SU-DHL-6 (cell line): ENCODE data around the gene TRPM3.

Source experiments
- H2AFZ ChIP-seq: fragments of 200-600 bp; sonication (generic); 2 replicates; pipeline ENCODE4 v1.6.1; 2014; ENCODE audit warnings: low read depth, mild to moderate bottlenecking, moderate library complexity, mixed read lengths, antibody characterized with exemption, low read length; ENCODE audit not compliant: severe bottlenecking
- H3F3A ChIP-seq: fragments of 200-600 bp; shearing (Covaris generic); 2 replicates; pipeline ENCODE4 v1.6.0; 2016; ENCODE audit warnings: antibody characterized with exemption, mild to moderate bottlenecking; ENCODE audit not compliant: insufficient read depth
- H3K27ac ChIP-seq: fragments of 200-600 bp; sonication (generic); 2 replicates; pipeline ENCODE4 v1.5.1; 2016; ENCODE audit warnings: low read depth, mild to moderate bottlenecking, low read length, moderate library complexity, mixed read lengths
- H3K27me3 ChIP-seq: fragments of 200-600 bp; sonication (generic), shearing (Covaris generic); 2 replicates; pipeline ENCODE4 v1.6.0; 2014; ENCODE audit warnings: mild to moderate bottlenecking, low read length
- H3K36me3 ChIP-seq: fragments of 200-600 bp; sonication (generic); 2 replicates; pipeline ENCODE4 v1.6.1; 2014; ENCODE audit warnings: mild to moderate bottlenecking, low read length, mixed read lengths
- H3K4me2 ChIP-seq: fragments of 300-600, 200-600 bp; shearing (Covaris generic), sonication (generic); 2 replicates; pipeline ENCODE4 v1.6.0; 2014; ENCODE audit warnings: low read length, low read depth, mild to moderate bottlenecking; ENCODE audit not compliant: poor library complexity, severe bottlenecking
- H3K4me3 ChIP-seq: fragments of 200-600 bp; sonication (generic); 2 replicates; pipeline ENCODE4 v1.5.1; 2014; ENCODE audit warnings: antibody characterized with exemption, low read length, mild to moderate bottlenecking, mixed read lengths; ENCODE audit not compliant: insufficient read depth, poor library complexity, severe bottlenecking
- H3K79me2 ChIP-seq: fragments of 200-600 bp; sonication (generic); 2 replicates; pipeline ENCODE4 v1.6.1; 2014; ENCODE audit warnings: mild to moderate bottlenecking, low read length, moderate library complexity; ENCODE audit not compliant: insufficient read depth
- H3K9ac ChIP-seq: fragments of 200-600 bp; sonication (generic); 2 replicates; pipeline ENCODE4 v1.7.0; 2014; ENCODE audit warnings: mild to moderate bottlenecking, low read length
- H3K9me2 ChIP-seq: fragments of 200-600 bp; sonication (generic); replicated peaks from 2 replicates; pipeline ENCODE4 v1.6.1; 2014; ENCODE audit warnings: low read length; ENCODE audit not compliant: insufficient read depth
- H3K9me3 ChIP-seq: fragments of 200-600 bp; sonication (generic); 2 replicates; pipeline ENCODE4 v1.6.1; 2014; ENCODE audit warnings: low read length, mixed read lengths; ENCODE audit not compliant: insufficient read depth
- H4K20me1 ChIP-seq: fragments of 200-600 bp; sonication (generic); 2 replicates; pipeline ENCODE4 v1.6.1; 2014; ENCODE audit warnings: low read depth, mild to moderate bottlenecking, antibody characterized with exemption, low read length, moderate library complexity, mixed read lengths
- CTCF ChIP-seq: fragments of 200-600 bp; sonication (generic); IDR thresholded peaks from one replicate; pipeline ENCODE4 v1.5.1; 2017; ENCODE audit warnings: antibody characterized with exemption, mild to moderate bottlenecking, low read length, moderate library complexity; ENCODE audit not compliant: insufficient read depth, poor library complexity, severe bottlenecking
- EZH2phosphoT487 ChIP-seq: fragments of 200-600 bp; sonication (generic), shearing (Covaris generic); conservative IDR thresholded peaks from 2 replicates; pipeline ENCODE4 v1.6.1; 2018; ENCODE audit warnings: mild to moderate bottlenecking, antibody characterized with exemption, low read length, moderate library complexity, mixed read lengths

Gene TRPM3

GRCh38 chr9:70533492-70533891 lies 587.9 kb downstream of the TRPM3 start:
- Histone ChIP-seq H2AFZ (no peak overlapping the region), H3K9me2 (no peaks in the 10 kb centered on the region), H4K20me1 (no peaks in the 10 kb centered on the region), H3F3A (no peaks in the 10 kb centered on the region), H3K4me3 (no peak overlapping the region), H3K79me2 (no peaks in the 10 kb centered on the region), H3K36me3 (no peaks in the 10 kb centered on the region), H3K27me3 (no peaks in the 10 kb centered on the region), H3K9me3 (no peaks in the 10 kb centered on the region), H3K27ac (no peak overlapping the region), H3K4me2 (no peak overlapping the region), H3K9ac (no peak overlapping the region)
- TF ChIP-seq CTCF (no peak), EZH2phosphoT487 (no peak)

GRCh38 chr9:70532716-70533115 lies 588.7 kb downstream of the TRPM3 start:
- Histone ChIP-seq H3K27ac (no peak overlapping the region), H3K4me2 (no peak overlapping the region), H3F3A (no peaks in the 10 kb centered on the region), H3K9me3 (no peaks in the 10 kb centered on the region), H3K4me3 (no peak overlapping the region), H3K79me2 (no peaks in the 10 kb centered on the region), H2AFZ (no peak overlapping the region), H3K27me3 (no peaks in the 10 kb centered on the region), H3K9ac (no peak overlapping the region), H3K36me3 (no peaks in the 10 kb centered on the region), H3K9me2 (no peaks in the 10 kb centered on the region), H4K20me1 (no peaks in the 10 kb centered on the region)
- TF ChIP-seq EZH2phosphoT487: no peak
- TF ChIP-seq CTCF: no peak

GRCh38 chr9:70531311-70531710 lies 590.1 kb downstream of the TRPM3 start:
- no peak for TF ChIP-seq CTCF
- no peak for TF ChIP-seq EZH2phosphoT487
- no peak overlapping the region for H2AFZ ChIP-seq
- H3K9ac ChIP-seq: no peak overlapping the region
- H3F3A ChIP-seq: no peaks in the 10 kb centered on the region
- no peaks in the 10 kb centered on the region for H3K9me2 ChIP-seq
- no peak overlapping the region for H3K4me2 ChIP-seq
- H3K27me3 ChIP-seq: no peaks in the 10 kb centered on the region
- H3K9me3 ChIP-seq: no peaks in the 10 kb centered on the region
- no peak overlapping the region for H3K4me3 ChIP-seq
- no peaks in the 10 kb centered on the region for H4K20me1 ChIP-seq
- H3K27ac ChIP-seq: no peak overlapping the region
- H3K36me3 ChIP-seq: no peaks in the 10 kb centered on the region
- no peaks in the 10 kb centered on the region for H3K79me2 ChIP-seq
